Measurements from ENCODE around the gene SELP.

- TF ChIP-seq CTCF (IDR thresholded peaks at IDR 0.05) (no peak), POLR2A (IDR thresholded peaks at IDR 0.05) (no peak), POLR2AphosphoS5 (IDR thresholded peaks at IDR 0.05) (no peak)
These were observed 68.2 kb downstream of the SELP start for GRCh38 chr1:169561692-169562091.
